H9 (cell line): ENCODE results near the gene PRSS57. TPM values are rescaled to one million over a fixed set of nuclear protein-coding genes. Genes with fewer than 3 reads are reported as not detected.

ENCODE experiments used
- DNase-seq: peaks from one replicate; pipeline ENCODE4 v3.0.0-alpha.2; 2017
- H2AFZ ChIP-seq: one replicate; pipeline ENCODE4 v1.6.1; 2013; ENCODE audit warnings: mild to moderate bottlenecking, low read length, control low read depth, moderate library complexity
- H2AK5ac ChIP-seq: 2 replicates; pipeline ENCODE4 v1.6.1; 2013; ENCODE audit warnings: low read length, control low read depth, mixed read lengths; ENCODE audit not compliant: insufficient read length
- H2BK120ac ChIP-seq: one replicate; pipeline ENCODE4 v1.6.1; 2013; ENCODE audit warnings: low read depth, mild to moderate bottlenecking, low read length, control low read depth, inconsistent platforms; ENCODE audit not compliant: poor library complexity, severe bottlenecking
- H2BK12ac ChIP-seq: 2 replicates; pipeline ENCODE4 v1.6.1; 2013; ENCODE audit warnings: low read length, control low read depth, mixed read lengths, low read depth; ENCODE audit not compliant: insufficient read length
- H2BK15ac ChIP-seq: 2 replicates; pipeline ENCODE4 v1.6.1; 2013; ENCODE audit warnings: low read depth, low read length, control low read depth
- H2BK20ac ChIP-seq: one replicate; pipeline ENCODE4 v1.6.1; 2013; ENCODE audit warnings: low read depth, mild to moderate bottlenecking, low read length, control low read depth, inconsistent platforms; ENCODE audit not compliant: poor library complexity, severe bottlenecking
- H2BK5ac ChIP-seq: 2 replicates; pipeline ENCODE4 v1.6.1; 2013; ENCODE audit warnings: low read length, control low read depth, mixed read lengths; ENCODE audit not compliant: insufficient read length
- H3K14ac ChIP-seq: 2 replicates; pipeline ENCODE4 v1.6.1; 2013; ENCODE audit warnings: low read length, control low read depth; ENCODE audit not compliant: insufficient read depth
- H3K18ac ChIP-seq: 2 replicates; pipeline ENCODE4 v1.6.1; 2013; ENCODE audit warnings: low read depth, mild to moderate bottlenecking, mixed read lengths, low read length, control low read depth; ENCODE audit not compliant: insufficient read length
- H3K23ac ChIP-seq: 2 replicates; pipeline ENCODE4 v1.6.1; 2013; ENCODE audit warnings: low read length, control low read depth, mixed read lengths, low read depth; ENCODE audit not compliant: insufficient read length
- H3K23me2 ChIP-seq: 2 replicates; pipeline ENCODE4 v1.6.1; 2013; ENCODE audit warnings: low read depth, mild to moderate bottlenecking, mixed read lengths, low read length, control low read depth; ENCODE audit not compliant: insufficient read length, poor library complexity, severe bottlenecking
- H3K27ac ChIP-seq: 2 replicates; pipeline ENCODE4 v1.5.1; 2013; ENCODE audit warnings: low read length, control low read depth, mixed read lengths, low read depth; ENCODE audit not compliant: insufficient read length
- H3K27me3 ChIP-seq: 2 replicates; pipeline ENCODE4 v1.6.1; 2013; ENCODE audit warnings: low read length, control low read depth, inconsistent platforms; ENCODE audit not compliant: insufficient read depth
- H3K4ac ChIP-seq: 2 replicates; pipeline ENCODE4 v1.6.1; 2013; ENCODE audit warnings: low read depth, mild to moderate bottlenecking, control low read depth, inconsistent platforms, low read length, moderate library complexity
- H3K4me1 ChIP-seq: 2 replicates; pipeline ENCODE4 v1.6.1; 2013; ENCODE audit warnings: low read length, control low read depth, inconsistent platforms; ENCODE audit not compliant: insufficient read depth
- H3K4me2 ChIP-seq: 2 replicates; pipeline ENCODE4 v1.6.1; 2013; ENCODE audit warnings: low read length, control low read depth, mixed read lengths; ENCODE audit not compliant: insufficient read length, insufficient read depth
- H3K56ac ChIP-seq: 2 replicates; pipeline ENCODE4 v1.6.1; 2013; ENCODE audit warnings: low read depth, mild to moderate bottlenecking, mixed read lengths, low read length, control low read depth; ENCODE audit not compliant: insufficient read length
- H3K79me1 ChIP-seq: 2 replicates; pipeline ENCODE4 v1.6.1; 2013; ENCODE audit warnings: low read depth, mild to moderate bottlenecking, moderate library complexity, low read length, control low read depth, inconsistent platforms; ENCODE audit not compliant: insufficient read depth, poor library complexity, severe bottlenecking
- H3K79me2 ChIP-seq: 2 replicates; pipeline ENCODE4 v1.6.1; 2013; ENCODE audit warnings: low read length, control low read depth, inconsistent platforms; ENCODE audit not compliant: insufficient read depth
- H3K9ac ChIP-seq: 2 replicates; pipeline ENCODE4 v1.6.1; 2013; ENCODE audit warnings: low read length, control low read depth, mixed read lengths; ENCODE audit not compliant: insufficient read length; ENCODE audit errors: extremely low read depth
- H3K9me3 ChIP-seq: one replicate; pipeline ENCODE4 v1.6.1; 2013; ENCODE audit warnings: low read depth, low read length, inconsistent platforms; ENCODE audit not compliant: control insufficient read depth
- H3T11ph ChIP-seq: one replicate; pipeline ENCODE4 v1.6.1; 2013; ENCODE audit warnings: mild to moderate bottlenecking, low read length, control low read depth, inconsistent platforms
- H4K20me1 ChIP-seq: one replicate; pipeline ENCODE4 v1.6.1; 2013; ENCODE audit not compliant: control insufficient read depth, insufficient read length, insufficient read depth
- H4K5ac ChIP-seq: 2 replicates; pipeline ENCODE4 v1.6.1; 2013; ENCODE audit warnings: low read depth, mild to moderate bottlenecking, mixed read lengths, low read length, control low read depth; ENCODE audit not compliant: insufficient read length
- H4K8ac ChIP-seq: replicated peaks from 2 replicates; pipeline ENCODE4 v1.6.1; 2013; ENCODE audit warnings: low read length, control low read depth, mixed read lengths, low read depth; ENCODE audit not compliant: insufficient read length
- H4K91ac ChIP-seq: 2 replicates; pipeline ENCODE4 v1.6.1; 2013; ENCODE audit warnings: low read depth, mild to moderate bottlenecking, moderate library complexity, mixed read lengths, low read length, control low read depth; ENCODE audit not compliant: insufficient read length
- H3K27ac Mint-ChIP-seq, 3 experiments: 2 replicates in 2 of 3; 3 replicates in 1 of 3; pipeline ENCODE4 v1.8.0; 2020 to 2021; ENCODE audit warnings: mixed read lengths in 3 of 3, mild to moderate bottlenecking in 1 of 3, moderate library complexity in 1 of 3
- H3K27me3 Mint-ChIP-seq: 2 replicates; pipeline ENCODE4 v1.8.0; 2021; ENCODE audit warnings: low read depth, mild to moderate bottlenecking, moderate library complexity, mixed read lengths
- H3K36me3 Mint-ChIP-seq, 3 experiments: 2 replicates in 2 of 3; 3 replicates in 1 of 3; pipeline ENCODE4 v1.8.0; 2020 to 2021; ENCODE audit warnings: low read depth in 3 of 3, mixed read lengths in 3 of 3; ENCODE audit not compliant: insufficient read depth in 1 of 3
- H3K4me1 Mint-ChIP-seq, 2 experiments: 2 replicates each; pipeline ENCODE4 v1.8.0; 2020; ENCODE audit warnings: mixed read lengths in 2 of 2
- H3K4me3 Mint-ChIP-seq, 2 experiments: 2 replicates in 1 of 2; 3 replicates in 1 of 2; pipeline ENCODE4 v1.8.0; 2020 to 2021; ENCODE audit warnings: mild to moderate bottlenecking in 2 of 2, mixed read lengths in 2 of 2, moderate library complexity in 1 of 2
- H3K9me3 Mint-ChIP-seq, 2 experiments: 2 replicates in 1 of 2; 3 replicates in 1 of 2; pipeline ENCODE4 v1.8.0; 2020; ENCODE audit warnings: mild to moderate bottlenecking in 2 of 2, mixed read lengths in 2 of 2, moderate library complexity in 1 of 2
- WGBS: extraction: QIAGEN DNeasy Blood & Tissue Kit; methylation state at CpG from one replicate; pipeline ENCODE4 v1.1.7; 2013; ENCODE audit warnings: missing lambda C conversion rate, low lambda C conversion rate, mixed read lengths; ENCODE audit not compliant: insufficient read length; ENCODE audit errors: extremely low coverage; 5-methylcytosine and 5-hydroxymethylcytosine counted together
- total RNA-seq: library from RNA; stranded (reverse); gene quantifications from 2 replicates; pipeline ENCODE4 v1.2.1, GENCODE V29; 2021
- TF ChIP-seq, protein P1 (sequence below): fragments of 200-600 bp; sonication (generic); conservative IDR thresholded peaks from 3 replicates; pipeline ENCODE4 v1.8.0; 2021; ENCODE audit warnings: antibody characterized with exemption, mild to moderate bottlenecking

The PRSS57 gene
- total RNA-seq, 1 experiment from 2014 or later, result not detected

DNA sequence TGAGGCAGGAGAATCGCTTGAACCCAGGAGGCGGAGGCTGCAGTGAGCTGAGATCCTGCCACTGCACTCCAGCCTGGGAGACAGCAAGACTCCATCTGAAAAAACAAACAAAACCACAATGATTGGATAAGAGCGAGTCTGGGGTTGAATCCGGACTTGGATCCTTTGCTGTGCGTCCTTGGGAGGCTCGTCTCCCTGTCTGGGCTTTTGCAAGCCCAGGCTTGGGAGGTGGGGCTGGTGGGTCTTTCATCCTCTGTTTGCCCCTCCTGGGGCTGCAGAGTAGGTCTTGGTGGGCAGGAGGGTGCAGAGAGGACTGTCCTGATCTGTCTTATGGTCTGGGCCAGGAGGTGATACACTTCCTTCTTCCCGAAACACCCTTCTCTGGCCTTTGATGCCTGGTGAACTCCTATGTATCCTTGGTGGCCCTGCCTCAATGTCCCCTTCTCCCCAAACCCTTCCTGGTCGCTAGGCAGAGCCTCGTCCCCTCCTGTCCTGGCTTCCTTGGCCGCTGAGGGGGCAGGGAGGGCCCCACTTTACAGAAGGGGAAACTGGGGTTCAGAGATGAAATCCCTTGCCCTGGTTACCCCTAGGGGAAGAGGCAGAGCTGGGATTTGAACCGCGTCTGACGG, 30.3 kb upstream of the PRSS57 start:
- H3T11ph ChIP-seq, result no peak overlapping the region
- H3K14ac ChIP-seq, result no peak overlapping the region
- no peak overlapping the region for H2BK120ac ChIP-seq
- H3K4me2 ChIP-seq, result no peak overlapping the region
- H3K27ac Mint-ChIP-seq, result no peak overlapping the region
- H3K4me1 ChIP-seq, result no peaks in the 10 kb centered on the region
- H3K4ac ChIP-seq, result no peak overlapping the region
- H3K23me2 ChIP-seq, result no peaks in the 10 kb centered on the region
- H3K27ac ChIP-seq, result no peak overlapping the region
- H3K27me3 Mint-ChIP-seq, result no peaks in the 10 kb centered on the region
- H3K27me3 ChIP-seq, result no peaks in the 10 kb centered on the region
- no peak overlapping the region for H3K4me3 Mint-ChIP-seq
- no peak overlapping the region for H3K9ac ChIP-seq
- WGBS, result no CpG with 5 or more reads among the region's 13 CpGs
- H3K9me3 Mint-ChIP-seq, result no peaks in the 10 kb centered on the region
- no peak overlapping the region for H2BK20ac ChIP-seq
- no peaks in the 10 kb centered on the region for H3K9me3 ChIP-seq
- no peak overlapping the region for H3K23ac ChIP-seq
- TF ChIP-seq, protein P1, sequence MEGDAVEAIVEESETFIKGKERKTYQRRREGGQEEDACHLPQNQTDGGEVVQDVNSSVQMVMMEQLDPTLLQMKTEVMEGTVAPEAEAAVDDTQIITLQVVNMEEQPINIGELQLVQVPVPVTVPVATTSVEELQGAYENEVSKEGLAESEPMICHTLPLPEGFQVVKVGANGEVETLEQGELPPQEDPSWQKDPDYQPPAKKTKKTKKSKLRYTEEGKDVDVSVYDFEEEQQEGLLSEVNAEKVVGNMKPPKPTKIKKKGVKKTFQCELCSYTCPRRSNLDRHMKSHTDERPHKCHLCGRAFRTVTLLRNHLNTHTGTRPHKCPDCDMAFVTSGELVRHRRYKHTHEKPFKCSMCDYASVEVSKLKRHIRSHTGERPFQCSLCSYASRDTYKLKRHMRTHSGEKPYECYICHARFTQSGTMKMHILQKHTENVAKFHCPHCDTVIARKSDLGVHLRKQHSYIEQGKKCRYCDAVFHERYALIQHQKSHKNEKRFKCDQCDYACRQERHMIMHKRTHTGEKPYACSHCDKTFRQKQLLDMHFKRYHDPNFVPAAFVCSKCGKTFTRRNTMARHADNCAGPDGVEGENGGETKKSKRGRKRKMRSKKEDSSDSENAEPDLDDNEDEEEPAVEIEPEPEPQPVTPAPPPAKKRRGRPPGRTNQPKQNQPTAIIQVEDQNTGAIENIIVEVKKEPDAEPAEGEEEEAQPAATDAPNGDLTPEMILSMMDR, result no peak
- H4K5ac ChIP-seq, result no peak overlapping the region
- H4K8ac ChIP-seq, result no peak overlapping the region
- no peak overlapping the region for H2AK5ac ChIP-seq
- H4K91ac ChIP-seq, result no peak overlapping the region
- no peak overlapping the region for H3K18ac ChIP-seq
- H2BK12ac ChIP-seq, result no peak overlapping the region
- peaks cover 2 to 5% (median 5%) of the 10 kb centered on the region in 3 experiments; a peak in 6 of 7 replicates for H3K36me3 Mint-ChIP-seq
- H2AFZ ChIP-seq, result no peak overlapping the region
- H3K4me1 Mint-ChIP-seq, result no peaks in the 10 kb centered on the region
- no peak overlapping the region for H2BK5ac ChIP-seq
- H3K56ac ChIP-seq, result no peak overlapping the region
- H3K79me2 ChIP-seq, result no peaks in the 10 kb centered on the region
- H3K79me1 ChIP-seq, result no peaks in the 10 kb centered on the region
- no peak for DNase-seq
- no peak overlapping the region for H2BK15ac ChIP-seq
- no peaks in the 10 kb centered on the region for H4K20me1 ChIP-seq
